ENCODE data around the gene PSMD11.

The PSMD11 gene

GRCh38 chr17:32491371-32492263 lies 47.3 kb downstream of the PSMD11 start:
- DNase-seq: no peak

- DNase-seq: no peak
Measured at GRCh38 chr17:32492264-32492589, 47.9 kb downstream of the PSMD11 start.

- no peak for DNase-seq
Measured at GRCh38 chr17:32492648-32493289, 48.5 kb downstream of the PSMD11 start.

GRCh38 chr17:32493571-32493970 lies 49.3 kb downstream of the PSMD11 start:
- DNase-seq: no peak

GRCh38 chr17:32493976-32494513 lies 49.7 kb downstream of the PSMD11 start:
- no peak for DNase-seq

GRCh38 chr17:32494621-32495358 lies 50.5 kb downstream of the PSMD11 start:
- DNase-seq: peak; percentile 78

- DNase-seq: no peak
Measured at GRCh38 chr17:32495359-32496231, 51.3 kb downstream of the PSMD11 start.

GRCh38 chr17:32496395-32497073 lies 52.2 kb downstream of the PSMD11 start:
- DNase-seq: no peak

- no peak for DNase-seq
Measured at GRCh38 chr17:32497431-32498205, 53.3 kb downstream of the PSMD11 start.

GRCh38 chr17:32498391-32498790 lies 54.1 kb downstream of the PSMD11 start:
- peak; percentile 37 for DNase-seq

- no peak for DNase-seq
Measured at GRCh38 chr17:32502013-32502412, 57.7 kb downstream of the PSMD11 start.

- DNase-seq: no peak
Measured at GRCh38 chr17:32502710-32503109, 58.4 kb downstream of the PSMD11 start.

- no peak for DNase-seq
Measured at GRCh38 chr17:32503251-32504165, 59.2 kb downstream of the PSMD11 start.

- DNase-seq: no peak
Measured at GRCh38 chr17:32504166-32504990, 60.1 kb downstream of the PSMD11 start.

GRCh38 chr17:32508926-32509325 lies 64.6 kb downstream of the PSMD11 start:
- no peak for DNase-seq

GRCh38 chr17:32510466-32510865 lies 66.2 kb downstream of the PSMD11 start:
- DNase-seq: no peak

GRCh38 chr17:32512328-32512727 lies 68.0 kb downstream of the PSMD11 start:
- DNase-seq: no peak

GRCh38 chr17:32513579-32513978 lies 69.3 kb downstream of the PSMD11 start:
- DNase-seq: no peak

- no peak for DNase-seq
Measured at GRCh38 chr17:32514606-32515005, 70.3 kb downstream of the PSMD11 start.
